Stomach (tissue), 4 donors: ENCODE data around the gene WSCD1.

Experiments used
- CTCF ChIP-seq, 7 experiments: fragments of 450-650 bp in 4 of 7; fragments of 200-600 bp in 3 of 7; sonication (generic) in 3 of 7; IDR thresholded peaks; one replicate each; pipeline ENCODE4 v1.5.1; 2016 to 2019; ENCODE audit warnings: antibody characterized with exemption in 7 of 7, control low read depth in 2 of 7, mild to moderate bottlenecking in 1 of 7
- POLR2AphosphoS5 ChIP-seq, 3 donors: sonication (generic); formaldehyde crosslinking; IDR thresholded peaks; one replicate each; pipeline ENCODE4 v1.6.1; 2016; ENCODE audit warnings: antibody characterized with exemption in 3 of 3

DNA sequence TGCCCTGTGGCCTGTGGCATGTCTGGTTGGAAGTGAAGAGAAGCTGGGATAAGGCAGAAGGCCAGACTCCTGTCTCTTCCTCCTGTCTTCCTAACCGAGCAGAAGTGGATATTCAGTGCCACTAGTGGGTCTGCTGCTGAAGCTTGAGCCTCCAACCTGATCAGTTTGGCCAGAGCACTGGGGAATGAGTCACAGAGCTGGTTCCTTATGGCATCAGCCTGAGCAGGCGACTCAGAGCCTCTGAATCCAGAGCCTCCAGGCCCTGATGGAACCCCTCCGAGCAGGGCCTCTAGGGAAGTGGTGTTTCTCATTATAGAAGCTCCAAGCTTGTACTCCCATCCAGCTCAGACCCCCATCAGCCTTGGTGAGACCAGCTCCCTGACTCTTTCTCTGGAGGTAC lies 2.0 kb downstream of the WSCD1 start:
- TF ChIP-seq CTCF (IDR thresholded peaks at IDR 0.05) = no peak
- no peak for TF ChIP-seq POLR2AphosphoS5 (IDR thresholded peaks at IDR 0.05)
